DMS53 (cell line): ENCODE results near the gene LINC00237.

Experiments used
- DNase-seq: peaks from one replicate; lab custom pipeline; 2025; lab: John Stamatoyannopoulos, UW

The LINC00237 gene

GRCh38 chr20:21125072-21125848 is 19.1 kb upstream of the LINC00237 start:
- DNase-seq = peak; percentile 83

DNA sequence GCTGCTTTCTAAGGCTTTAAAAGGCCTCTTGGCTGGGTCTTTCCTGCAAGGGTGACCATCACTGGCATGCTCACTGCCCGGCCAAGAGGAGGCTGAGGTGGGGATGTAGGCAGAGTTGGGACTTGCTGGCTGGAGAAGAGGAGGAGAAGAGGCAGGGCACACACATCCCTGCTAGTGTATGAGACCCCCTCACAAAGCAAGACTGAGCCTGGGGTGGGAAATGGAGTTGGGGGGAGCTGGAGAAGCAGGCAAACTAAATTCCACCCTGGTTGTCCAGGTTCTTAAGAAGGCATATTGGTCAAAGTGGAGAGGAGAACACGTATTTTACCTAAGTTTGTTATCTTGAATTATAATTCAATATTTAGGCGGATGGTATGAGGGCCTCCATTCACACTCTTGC is 18.0 kb upstream of the LINC00237 start:
- DNase-seq = no peak

DNA sequence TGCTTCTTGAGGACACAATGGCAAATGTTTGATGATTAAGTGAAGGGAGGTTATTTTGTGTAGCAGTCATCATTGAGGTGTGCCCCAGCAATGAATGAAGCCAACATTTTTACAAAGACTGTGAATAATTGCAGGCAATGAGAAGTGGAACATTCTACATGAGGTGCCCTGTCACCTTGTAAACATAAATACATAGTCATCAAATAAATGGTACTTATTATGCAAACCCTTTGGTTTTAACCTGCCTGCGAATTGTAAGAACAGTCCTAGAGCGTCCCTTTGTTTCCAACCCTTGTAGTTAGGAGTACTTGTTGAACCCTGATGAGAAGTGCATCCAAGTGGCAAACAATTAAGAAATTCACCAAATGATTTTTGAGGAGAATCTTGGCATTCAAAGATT is 12.6 kb upstream of the LINC00237 start:
- DNase-seq = no peak

DNA sequence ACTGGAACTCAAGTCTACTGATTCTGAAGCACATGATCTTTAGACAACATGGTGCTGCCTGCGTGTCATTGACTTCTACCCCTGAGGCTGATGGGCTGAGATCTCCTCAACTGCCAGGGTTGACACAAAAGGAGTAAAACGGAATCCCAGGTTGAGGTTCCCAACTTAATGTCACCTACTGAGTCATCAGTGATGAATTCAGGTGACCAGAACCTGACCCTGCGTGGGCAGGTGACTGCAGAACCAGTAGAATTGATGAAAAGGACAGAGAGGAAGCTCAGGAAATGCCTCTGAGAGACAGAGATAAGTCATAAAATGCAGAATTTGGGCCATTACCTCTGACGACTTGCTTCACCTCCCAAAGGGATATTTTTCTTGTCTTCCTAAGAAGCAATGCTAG is 12.0 kb upstream of the LINC00237 start:
- DNase-seq = no peak

GRCh38 chr20:21117521-21117920 is 11.4 kb upstream of the LINC00237 start:
- DNase-seq = no peak

DNA sequence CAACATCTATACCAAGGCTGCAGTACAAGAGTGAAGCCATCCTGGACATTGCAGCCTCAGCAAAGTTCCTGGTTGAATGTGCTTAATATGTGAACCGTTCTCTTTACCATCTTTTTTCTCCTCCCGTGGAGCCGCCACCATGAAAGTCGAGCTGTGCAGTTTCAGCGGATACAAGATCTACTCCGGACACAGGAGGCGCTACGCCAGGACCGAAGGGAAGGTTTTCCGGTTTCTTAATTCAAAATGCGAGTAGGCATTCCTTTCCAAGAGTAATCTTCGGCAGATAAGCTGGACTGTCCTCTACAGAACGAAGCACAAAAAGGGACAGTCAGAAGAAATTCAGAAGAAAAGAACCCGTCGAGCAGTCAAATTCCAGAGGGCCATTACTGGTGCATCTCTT is 8.4 kb upstream of the LINC00237 start:
- DNase-seq = no peak

GRCh38 chr20:21113697-21114096 is 7.5 kb upstream of the LINC00237 start:
- DNase-seq = no peak

- no peak for DNase-seq
Measured at GRCh38 chr20:21111416-21111815, 5.3 kb upstream of the LINC00237 start.

DNA sequence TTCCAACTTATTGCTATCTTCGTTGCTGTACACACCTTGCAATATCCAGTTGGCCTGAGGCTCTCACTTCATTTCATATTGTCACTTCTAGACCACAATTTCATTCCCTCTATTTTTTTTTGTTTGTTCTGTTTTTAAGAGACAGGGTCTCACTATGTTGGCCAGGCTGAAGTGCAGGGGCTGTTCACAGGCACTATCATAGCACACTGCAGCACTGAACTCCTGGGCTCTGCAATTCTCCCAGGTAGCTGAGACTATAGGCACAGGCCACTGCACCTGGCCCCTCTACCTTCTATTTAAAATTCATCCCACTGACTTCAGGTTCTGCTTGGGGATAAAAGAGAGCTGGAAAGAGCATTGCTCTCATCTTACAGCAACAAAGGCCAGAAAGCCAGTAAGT is 4.7 kb upstream of the LINC00237 start:
- DNase-seq = no peak

DNA sequence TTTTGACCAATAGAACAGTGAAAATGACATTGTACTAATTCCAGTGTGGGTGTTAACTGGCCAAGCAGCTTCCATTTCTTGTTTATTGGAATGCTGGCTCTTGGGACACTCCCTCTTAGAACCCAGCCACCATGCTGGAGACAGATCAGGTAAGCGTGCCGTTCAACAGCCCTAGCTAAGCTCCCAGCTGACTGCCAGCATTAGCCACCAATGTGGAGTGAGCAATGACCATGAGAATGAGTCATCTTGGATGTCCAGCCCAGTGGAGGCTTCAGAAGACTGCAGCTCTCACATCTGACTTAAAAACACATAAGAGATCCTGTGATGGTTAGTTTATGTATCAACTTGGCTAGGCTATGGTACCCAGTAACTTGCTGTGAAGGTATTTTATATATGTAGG is 3.0 kb upstream of the LINC00237 start:
- peak; percentile 9 for DNase-seq

DNA sequence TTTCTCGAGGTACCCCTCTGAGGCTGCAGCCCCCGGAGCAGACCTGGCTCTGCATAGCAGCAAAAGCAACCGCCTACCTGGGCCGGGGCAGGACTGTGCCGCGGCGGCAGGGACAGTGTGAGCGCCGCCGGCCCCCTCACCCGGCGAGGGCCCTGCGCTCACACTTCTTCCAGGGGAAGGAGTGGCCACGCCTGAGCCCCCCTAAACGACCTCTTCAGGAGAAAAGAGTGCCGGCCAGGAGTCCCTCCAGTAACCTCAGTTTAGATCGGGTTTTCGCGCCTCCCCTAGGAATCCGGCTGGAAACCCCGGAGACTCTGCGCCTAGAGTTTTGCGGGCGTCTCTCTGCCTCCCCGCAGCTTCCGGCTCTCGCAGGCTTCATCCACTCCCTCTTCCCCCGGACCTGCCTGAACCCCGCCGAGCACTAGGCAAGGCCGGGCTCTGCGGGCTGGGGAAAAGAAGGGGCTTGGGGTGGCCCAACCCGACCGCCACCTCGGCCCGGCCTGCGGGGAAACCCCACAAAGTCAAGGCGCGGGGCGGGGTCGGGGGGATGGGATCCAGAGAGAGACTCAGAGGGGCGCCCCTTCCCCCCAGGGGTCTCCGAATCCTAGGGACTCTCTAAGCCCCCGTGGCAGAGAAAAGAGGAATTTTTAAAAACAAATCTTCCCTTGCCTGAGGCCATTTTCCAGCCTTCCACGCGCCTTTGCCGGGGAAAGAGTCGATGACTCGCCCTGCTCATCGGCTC is 558 bp downstream of the LINC00237 start:
- DNase-seq = no peak

DNA sequence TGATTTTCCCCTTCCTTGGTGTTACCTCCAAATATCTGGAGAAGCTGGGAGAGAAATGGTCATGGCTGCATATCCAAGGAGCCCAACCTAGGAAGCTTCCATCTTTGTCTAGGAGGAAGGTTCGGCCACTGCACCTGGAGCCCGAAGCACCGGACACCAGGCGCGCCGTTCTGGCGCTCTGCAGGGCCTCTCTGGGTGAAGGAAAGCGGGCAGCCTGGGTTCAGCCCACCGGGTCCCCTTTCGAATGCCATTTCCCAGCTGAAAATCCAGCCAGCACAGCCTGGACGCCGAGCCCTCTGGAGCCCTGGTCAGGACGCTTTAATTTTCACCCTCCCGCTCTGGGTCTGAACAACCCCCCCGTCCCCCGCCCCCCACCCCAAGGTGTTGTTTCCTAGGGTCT is 1.2 kb downstream of the LINC00237 start:
- no peak for DNase-seq

GRCh38 chr20:21104466-21104761 is 1.7 kb downstream of the LINC00237 start:
- no peak for DNase-seq

- DNase-seq = no peak
Measured at GRCh38 chr20:21103582-21104465, 2.3 kb downstream of the LINC00237 start.

- peak; percentile 63 for DNase-seq
Measured at GRCh38 chr20:21102603-21103311, 3.4 kb downstream of the LINC00237 start.

DNA sequence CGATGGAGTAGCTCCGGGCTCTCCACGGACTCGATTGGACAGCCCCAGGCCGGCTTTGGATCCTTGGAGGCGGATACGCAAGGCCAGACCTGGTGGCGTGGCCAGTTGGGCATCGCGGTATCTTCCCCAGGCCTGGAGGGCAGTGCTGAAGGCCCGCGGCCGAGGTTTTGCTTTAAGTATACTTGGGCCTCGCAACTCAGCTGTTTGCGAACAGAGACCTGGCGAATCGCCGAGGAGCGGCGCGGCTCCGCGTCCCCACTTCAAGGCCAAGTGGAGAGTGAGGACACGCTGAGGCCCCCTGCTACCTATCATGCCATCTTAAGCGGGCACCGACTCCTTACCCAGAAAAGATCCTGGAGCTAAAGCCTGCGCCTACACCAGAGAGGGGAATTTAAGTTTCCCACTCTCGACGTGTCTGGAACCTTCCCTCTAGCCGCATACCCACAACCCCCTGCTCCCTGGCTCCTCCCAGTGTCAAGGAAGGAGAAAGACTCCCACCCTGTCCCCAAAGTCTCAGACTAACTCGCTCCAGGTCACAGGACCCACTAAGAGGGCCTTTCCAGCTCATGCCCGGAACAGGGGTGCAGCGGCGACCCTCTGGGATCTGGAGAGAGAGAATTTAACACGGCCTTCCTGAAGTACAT is 4.1 kb downstream of the LINC00237 start:
- no peak for DNase-seq

DNA sequence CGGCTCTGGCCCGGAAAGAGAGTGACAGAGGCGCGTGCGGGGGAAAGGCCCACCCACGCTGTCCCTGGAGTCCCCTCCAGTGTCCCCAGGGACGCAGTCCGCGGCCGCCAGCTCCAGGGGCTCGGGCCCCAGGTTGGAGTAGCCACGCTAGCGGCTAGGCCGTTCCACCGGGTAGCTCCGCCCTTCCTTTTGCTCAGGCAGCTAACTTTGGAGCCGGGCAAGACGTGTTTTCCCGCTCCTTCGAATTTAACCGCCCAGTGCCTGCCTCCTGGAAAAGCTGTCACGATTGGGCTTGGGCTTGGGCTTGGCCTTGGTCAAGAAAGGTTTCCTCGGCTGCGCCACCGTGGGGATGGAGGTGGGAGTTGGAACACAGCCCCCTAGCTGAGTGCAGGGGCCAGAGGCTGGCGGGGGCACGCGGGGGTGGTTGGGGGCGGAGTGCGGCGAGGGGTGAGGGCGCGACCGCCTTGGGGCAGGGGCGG is 4.7 kb downstream of the LINC00237 start:
- no peak for DNase-seq

- DNase-seq = no peak
Measured at GRCh38 chr20:21100578-21101452, 5.3 kb downstream of the LINC00237 start.

DNA sequence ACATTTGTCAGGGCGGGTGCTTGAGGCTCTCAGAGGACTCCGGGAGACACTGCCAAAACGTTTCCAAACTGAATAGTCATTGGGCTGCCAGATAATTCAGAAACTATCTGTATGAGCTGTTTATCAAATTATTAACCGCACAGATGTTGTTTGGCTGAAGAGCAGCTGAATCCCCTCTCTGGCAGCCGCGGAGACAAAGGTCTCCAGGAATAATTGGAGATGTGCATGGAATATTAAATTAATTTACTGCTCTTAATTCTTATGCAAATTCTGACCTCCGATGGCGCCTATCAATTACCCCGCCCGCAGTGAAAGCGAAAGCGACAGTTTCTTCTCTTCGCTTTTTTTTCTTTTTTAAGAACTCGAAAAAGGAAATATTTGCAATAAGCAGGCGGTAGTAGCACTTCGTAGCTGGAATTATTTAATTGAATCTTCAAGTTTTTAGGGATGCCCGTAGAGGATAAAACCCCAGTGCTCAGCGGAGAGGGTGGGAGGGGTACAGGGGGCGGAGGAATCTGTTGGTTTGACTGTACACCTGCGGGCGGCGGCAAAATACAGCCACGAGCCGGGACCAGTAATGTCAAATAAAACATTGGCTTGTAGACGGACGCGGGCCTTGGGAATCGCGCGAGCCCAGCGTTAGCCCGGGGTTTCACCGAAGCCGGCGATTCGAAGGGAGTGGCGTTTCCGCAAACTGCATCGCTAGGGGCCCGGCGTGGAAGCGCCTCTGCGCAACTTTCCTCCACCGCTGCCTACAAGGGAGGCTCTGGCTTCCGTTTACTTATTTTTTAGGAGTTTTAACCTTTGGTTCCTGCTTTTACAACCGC is 6.2 kb downstream of the LINC00237 start:
- DNase-seq = no peak
